Measurements from ENCODE around the gene RAB11FIP4.
"Not testable (repeated sequence)": the region's sequence is repeated elsewhere in the genome, so short reads cannot be mapped to it uniquely, and the experiment has no call there.

The RAB11FIP4 gene, protein sequence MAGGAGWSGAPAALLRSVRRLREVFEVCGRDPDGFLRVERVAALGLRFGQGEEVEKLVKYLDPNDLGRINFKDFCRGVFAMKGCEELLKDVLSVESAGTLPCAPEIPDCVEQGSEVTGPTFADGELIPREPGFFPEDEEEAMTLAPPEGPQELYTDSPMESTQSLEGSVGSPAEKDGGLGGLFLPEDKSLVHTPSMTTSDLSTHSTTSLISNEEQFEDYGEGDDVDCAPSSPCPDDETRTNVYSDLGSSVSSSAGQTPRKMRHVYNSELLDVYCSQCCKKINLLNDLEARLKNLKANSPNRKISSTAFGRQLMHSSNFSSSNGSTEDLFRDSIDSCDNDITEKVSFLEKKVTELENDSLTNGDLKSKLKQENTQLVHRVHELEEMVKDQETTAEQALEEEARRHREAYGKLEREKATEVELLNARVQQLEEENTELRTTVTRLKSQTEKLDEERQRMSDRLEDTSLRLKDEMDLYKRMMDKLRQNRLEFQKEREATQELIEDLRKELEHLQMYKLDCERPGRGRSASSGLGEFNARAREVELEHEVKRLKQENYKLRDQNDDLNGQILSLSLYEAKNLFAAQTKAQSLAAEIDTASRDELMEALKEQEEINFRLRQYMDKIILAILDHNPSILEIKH

DNA sequence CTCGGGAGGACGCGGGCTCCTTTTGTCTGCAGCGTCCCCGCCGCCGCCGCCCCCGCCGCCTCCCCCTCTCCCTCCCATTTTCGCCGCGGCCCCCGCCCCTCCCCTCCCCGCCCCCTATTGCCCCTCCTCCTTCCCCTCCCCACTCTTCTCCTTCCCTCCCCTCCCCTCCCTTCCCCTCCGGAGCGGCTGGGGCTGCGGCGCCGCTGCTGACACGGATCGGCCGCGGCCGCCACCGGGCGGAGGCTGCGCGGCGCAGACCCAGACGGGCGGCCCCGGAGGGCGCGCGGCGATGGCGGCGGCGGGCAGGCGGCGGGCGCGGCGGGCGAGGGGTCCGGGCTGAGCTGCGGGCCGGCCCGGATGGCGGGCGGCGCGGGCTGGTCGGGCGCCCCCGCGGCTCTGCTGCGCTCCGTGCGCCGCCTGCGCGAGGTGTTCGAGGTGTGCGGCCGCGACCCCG is at the start of gene RAB11FIP4:
TSS of gene RAB11FIP4 (plus strand) at position 180 of the 454 bp plus-strand sequence. CDS start at position 358, 178 bp downstream.
- no peak for DNase-seq (ENCODE audit: extremely low read depth, low read depth)
- H3K4me3 ChIP-seq (replicated peaks; ENCODE audit: low read depth, low read length) = peak within 1 kb of the TSS; percentile 26
- TF ChIP-seq, protein P1, sequence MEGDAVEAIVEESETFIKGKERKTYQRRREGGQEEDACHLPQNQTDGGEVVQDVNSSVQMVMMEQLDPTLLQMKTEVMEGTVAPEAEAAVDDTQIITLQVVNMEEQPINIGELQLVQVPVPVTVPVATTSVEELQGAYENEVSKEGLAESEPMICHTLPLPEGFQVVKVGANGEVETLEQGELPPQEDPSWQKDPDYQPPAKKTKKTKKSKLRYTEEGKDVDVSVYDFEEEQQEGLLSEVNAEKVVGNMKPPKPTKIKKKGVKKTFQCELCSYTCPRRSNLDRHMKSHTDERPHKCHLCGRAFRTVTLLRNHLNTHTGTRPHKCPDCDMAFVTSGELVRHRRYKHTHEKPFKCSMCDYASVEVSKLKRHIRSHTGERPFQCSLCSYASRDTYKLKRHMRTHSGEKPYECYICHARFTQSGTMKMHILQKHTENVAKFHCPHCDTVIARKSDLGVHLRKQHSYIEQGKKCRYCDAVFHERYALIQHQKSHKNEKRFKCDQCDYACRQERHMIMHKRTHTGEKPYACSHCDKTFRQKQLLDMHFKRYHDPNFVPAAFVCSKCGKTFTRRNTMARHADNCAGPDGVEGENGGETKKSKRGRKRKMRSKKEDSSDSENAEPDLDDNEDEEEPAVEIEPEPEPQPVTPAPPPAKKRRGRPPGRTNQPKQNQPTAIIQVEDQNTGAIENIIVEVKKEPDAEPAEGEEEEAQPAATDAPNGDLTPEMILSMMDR (IDR thresholded peaks at IDR 0.05; ENCODE audit: low read depth, low read length, missing control alignments) = no peak

DNA sequence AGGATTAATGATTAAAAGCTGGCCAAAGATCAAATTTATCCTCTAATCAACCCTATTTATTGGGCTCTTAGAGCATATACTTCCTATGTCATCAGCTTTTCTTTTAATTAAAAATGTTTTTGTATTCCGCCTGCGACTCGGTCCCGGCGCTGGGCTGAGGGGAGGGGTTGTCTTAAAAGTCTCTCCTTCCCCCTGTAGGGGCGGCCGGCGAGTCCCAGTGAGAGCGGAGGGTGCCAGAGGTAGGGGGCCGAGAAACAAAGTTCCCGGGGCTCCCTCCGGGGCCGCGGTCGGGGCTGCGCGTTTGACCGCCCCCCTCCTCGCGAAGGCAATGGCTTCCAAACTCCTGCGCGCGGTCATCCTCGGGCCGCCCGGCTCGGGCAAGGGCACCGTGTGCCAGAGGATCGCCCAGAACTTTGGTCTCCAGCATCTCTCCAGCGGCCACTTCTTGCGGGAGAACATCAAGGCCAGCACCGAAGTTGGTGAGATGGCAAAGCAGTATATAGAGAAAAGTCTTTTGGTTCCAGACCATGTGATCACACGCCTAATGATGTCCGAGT is 46.2 kb upstream of the RAB11FIP4 start:
- H3K4me3 ChIP-seq (replicated peaks; ENCODE audit: low read depth, low read length); DNase-seq (ENCODE audit: extremely low read depth, low read depth): not testable (repeated sequence)

DNA sequence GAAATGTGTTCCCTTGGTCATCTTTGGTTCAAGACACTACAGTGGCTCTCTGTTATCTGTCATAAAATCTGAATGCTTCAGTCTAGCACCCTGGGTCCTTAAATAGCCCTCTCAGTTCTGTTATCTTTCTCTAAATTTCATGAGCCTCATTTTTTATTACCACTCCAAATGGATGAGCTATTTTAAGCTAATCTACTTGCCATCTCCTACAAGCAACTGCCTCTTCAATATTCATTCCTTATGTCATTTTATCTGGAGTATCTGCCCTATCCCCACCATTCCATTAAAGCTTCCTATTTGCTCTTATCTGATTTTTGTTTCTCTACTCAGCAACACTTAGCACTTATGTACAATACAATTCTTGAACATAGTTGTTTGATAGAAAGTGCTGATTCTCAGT is 42.0 kb upstream of the RAB11FIP4 start:
- TF ChIP-seq, protein P1 (IDR thresholded peaks at IDR 0.05; ENCODE audit: low read depth, low read length, missing control alignments) = no peak
- DNase-seq (ENCODE audit: extremely low read depth, low read depth) = no peak
- no peak overlapping the region for H3K4me3 ChIP-seq (replicated peaks; ENCODE audit: low read depth, low read length)

DNA sequence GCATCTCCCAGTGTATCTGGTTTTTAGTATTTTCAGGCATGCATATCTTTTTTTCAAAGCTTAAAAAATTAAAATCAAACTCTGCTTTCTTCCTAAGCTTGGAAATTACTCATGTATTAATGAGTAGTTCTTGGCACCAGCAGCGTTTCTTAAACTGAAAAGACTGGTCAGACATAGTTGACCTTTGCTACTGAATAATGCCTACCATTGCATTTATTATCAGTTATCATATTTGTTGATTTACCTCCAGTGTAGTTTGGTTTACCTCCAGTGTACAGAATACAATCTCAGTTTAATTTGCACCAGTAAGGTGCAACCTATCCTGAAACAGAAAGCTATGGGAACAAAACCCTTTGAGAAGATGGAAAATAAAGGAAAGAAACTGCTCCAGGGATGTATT is 35.5 kb upstream of the RAB11FIP4 start:
- TF ChIP-seq, protein P1 (IDR thresholded peaks at IDR 0.05; ENCODE audit: low read depth, low read length, missing control alignments) = no peak
- no peak overlapping the region for H3K4me3 ChIP-seq (replicated peaks; ENCODE audit: low read depth, low read length)

DNA sequence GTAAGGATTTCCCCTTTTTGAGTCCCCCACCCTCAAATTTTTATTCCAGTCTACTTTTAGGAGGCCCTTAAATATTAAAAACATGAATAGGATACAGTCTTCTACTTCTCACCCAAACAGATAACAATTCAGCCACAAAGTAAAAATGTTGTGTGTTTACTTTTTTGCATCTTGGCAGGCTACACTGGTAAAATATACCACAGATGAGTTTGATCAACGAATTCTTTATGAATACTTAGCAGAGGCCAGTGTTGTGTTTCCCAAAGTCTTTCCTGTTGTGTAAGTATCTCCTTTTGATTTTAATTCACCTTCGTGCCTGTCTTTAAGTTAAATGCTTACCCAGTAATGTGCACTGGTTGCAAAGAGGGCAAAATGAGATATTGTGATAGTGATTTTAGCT is 34.4 kb upstream of the RAB11FIP4 start:
- no peak overlapping the region for H3K4me3 ChIP-seq (replicated peaks; ENCODE audit: low read depth, low read length)
- DNase-seq (ENCODE audit: extremely low read depth, low read depth) = no peak
- TF ChIP-seq, protein P1 (IDR thresholded peaks at IDR 0.05; ENCODE audit: low read depth, low read length, missing control alignments) = no peak

More for the DNA sequence above, 35.5 kb upstream of the RAB11FIP4 start:
- no peak for DNase-seq (ENCODE audit: extremely low read depth, low read depth)

DNA sequence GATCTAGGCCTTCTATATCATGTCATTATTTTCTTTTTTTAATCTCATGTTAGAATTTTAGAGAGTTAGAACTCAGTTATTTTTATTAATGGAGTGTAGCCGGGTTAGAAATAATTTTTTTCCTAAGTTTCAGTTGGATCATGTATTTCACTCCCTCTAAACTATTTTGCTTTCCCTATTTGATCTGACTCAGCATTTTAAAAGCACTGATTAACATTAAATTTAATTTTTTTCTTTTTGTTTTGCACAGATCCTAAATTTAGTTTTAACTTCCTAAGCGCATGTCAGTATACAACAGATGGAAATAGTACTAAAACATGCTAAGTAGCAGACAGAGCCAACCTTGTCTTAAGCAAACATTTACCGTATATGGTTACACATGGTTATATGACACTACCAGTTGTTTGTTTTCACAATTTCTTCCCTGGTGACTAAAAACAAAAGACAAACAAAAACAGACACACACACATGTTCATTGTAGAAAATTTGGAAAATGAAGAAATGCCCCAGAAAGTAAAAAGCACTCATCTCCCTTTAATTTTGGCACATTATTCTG is 33.6 kb upstream of the RAB11FIP4 start:
- H3K4me3 ChIP-seq (replicated peaks; ENCODE audit: low read depth, low read length) = no peak overlapping the region
- no peak for DNase-seq (ENCODE audit: extremely low read depth, low read depth)
- TF ChIP-seq, protein P1 (IDR thresholded peaks at IDR 0.05; ENCODE audit: low read depth, low read length, missing control alignments) = no peak

DNA sequence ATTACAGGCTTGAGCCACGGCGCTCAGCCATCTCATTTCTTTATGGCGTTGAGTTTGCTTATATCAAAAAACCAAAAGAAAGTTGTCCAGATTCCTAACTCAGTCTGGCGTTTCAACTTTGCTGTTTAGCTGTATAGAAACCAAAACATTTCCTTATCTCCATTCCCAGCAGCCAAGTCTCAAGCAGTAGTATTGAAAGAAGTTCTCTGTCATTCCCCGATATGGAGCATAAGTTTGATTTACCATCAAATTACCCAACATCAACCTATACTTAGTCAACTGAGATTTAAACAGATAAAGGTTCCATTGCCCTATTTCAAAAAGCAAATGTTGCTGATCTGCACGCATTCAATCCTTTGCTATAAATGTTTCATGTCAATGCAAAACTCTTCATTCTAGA is 27.5 kb upstream of the RAB11FIP4 start:
- TF ChIP-seq, protein P1 (IDR thresholded peaks at IDR 0.05; ENCODE audit: low read depth, low read length, missing control alignments) = no peak
- no peak overlapping the region for H3K4me3 ChIP-seq (replicated peaks; ENCODE audit: low read depth, low read length)
- no peak for DNase-seq (ENCODE audit: extremely low read depth, low read depth)

Data from HFF-Myc (cell line).